Upper lobe of left lung (tissue), 6 donors: ENCODE data around the gene PTGER2. TPM values are rescaled to one million over a fixed set of nuclear protein-coding genes. Genes with fewer than 3 reads are reported as not detected.

Source experiments
- ATAC-seq, 2 donors: fragments of 200-7000 bp; cut with Tn5 transposase; one replicate each; pipeline ENCODE4 v1.9.1; 2022; ENCODE audit warnings: mild to moderate bottlenecking in 2 of 2, moderate library complexity in 2 of 2; ENCODE audit not compliant: low FRiP score in 2 of 2
- DNase-seq, 2 donors: peaks; one replicate each; pipeline ENCODE4 v3.0.0-alpha.2; 2019 to 2020
- H3K27ac ChIP-seq, 4 donors: fragments of 200-600 bp; sonication (generic); one replicate each; pipeline ENCODE4 v1.5.1; 2016 to 2019
- H3K27me3 ChIP-seq, 4 donors: fragments of 200-600 bp; sonication (generic); one replicate each; pipeline ENCODE4 v1.5.1; 2017 to 2019
- H3K36me3 ChIP-seq, 4 donors: fragments of 200-600 bp; sonication (generic); one replicate each; pipeline ENCODE4 v1.5.1; 2016 to 2019
- H3K4me1 ChIP-seq, 4 donors: fragments of 200-600 bp; sonication (generic); one replicate each; pipeline ENCODE4 v1.5.1; 2018 to 2019
- H3K4me3 ChIP-seq, 4 donors: fragments of 200-600 bp; sonication (generic); one replicate each; pipeline ENCODE4 v1.5.1; 2017 to 2019; ENCODE audit warnings: mild to moderate bottlenecking in 2 of 4, moderate library complexity in 1 of 4
- H3K9me3 ChIP-seq, 4 donors: fragments of 200-600 bp; sonication (generic); one replicate each; pipeline ENCODE4 v1.5.1; 2018 to 2019
- CTCF ChIP-seq, 6 experiments: fragments of 450-650 bp in 4 of 6; fragments of 200-600 bp in 2 of 6; sonication (generic) in 2 of 6; IDR thresholded peaks; one replicate each; pipeline ENCODE4 v1.5.1; 2016 to 2019; ENCODE audit warnings: antibody characterized with exemption in 6 of 6
- EP300 ChIP-seq, 4 donors: sonication (generic); formaldehyde crosslinking; IDR thresholded peaks; one replicate each; pipeline ENCODE4 v1.5.1; 2017; ENCODE audit warnings: antibody characterized with exemption in 4 of 4, control low read depth in 2 of 4
- POLR2A ChIP-seq, 4 donors: fragments of 450-650 bp; IDR thresholded peaks; one replicate each; pipeline ENCODE4 v1.5.1; 2016 to 2017; ENCODE audit warnings: antibody characterized with exemption in 4 of 4, mild to moderate bottlenecking in 2 of 4
- POLR2AphosphoS5 ChIP-seq, 2 donors: sonication (generic); formaldehyde crosslinking; IDR thresholded peaks; one replicate each; pipeline ENCODE4 v1.5.1; 2017; ENCODE audit warnings: antibody characterized with exemption in 2 of 2
- WGBS, 2 donors: methylation state at CpG; one replicate each; pipeline ENCODE4 v1.1.5; 2017 to 2018; 5-methylcytosine and 5-hydroxymethylcytosine counted together
- total RNA-seq, 6 donors: library from RNA; depleted of rRNA in 4 of 6; stranded (reverse); fragments of >200 nt in 4 of 6; gene quantifications; one replicate each; pipeline versions ENCODE4 v1.1.0 to v1.2.1, GENCODE V29; 2016 to 2021
- donor health status: DM: no; HTN: no; CAD: no; lungs with moderate emphysema.
- donor health status: DM: no; HTN: yes; CAD: no; lungs with severe emphysema.

PTGER2 gene
- total RNA-seq, 6 donors from 2014 or later: 1.6 to 10.5 (median 8.5) TPM

- DNase-seq (no peak), ATAC-seq (peak in 1 of 2 donors; percentile 77)
- Histone ChIP-seq H3K27ac (peak overlapping the region; percentile 1 to 59 (median 44)), H3K4me1 (peaks cover 0 to 30% (median 18%) of the 10 kb centered on the region in 4 donors), H3K27me3 (no peaks in the 10 kb centered on the region), H3K36me3 (no peaks in the 10 kb centered on the region), H3K9me3 (no peaks in the 10 kb centered on the region), H3K4me3 (no peak overlapping the region)
- TF ChIP-seq EP300 (IDR thresholded peaks at IDR 0.05) (no peak), POLR2A (IDR thresholded peaks at IDR 0.05) (no peak), CTCF (IDR thresholded peaks at IDR 0.05) (no peak), POLR2AphosphoS5 (IDR thresholded peaks at IDR 0.05) (no peak)
- WGBS, 2 donors: 40 to 48% methylated on average over 7 of the region's 7 CpGs
Measured at GRCh38 chr14:52351233-52352060, 37.3 kb downstream of the PTGER2 start.

DNA sequence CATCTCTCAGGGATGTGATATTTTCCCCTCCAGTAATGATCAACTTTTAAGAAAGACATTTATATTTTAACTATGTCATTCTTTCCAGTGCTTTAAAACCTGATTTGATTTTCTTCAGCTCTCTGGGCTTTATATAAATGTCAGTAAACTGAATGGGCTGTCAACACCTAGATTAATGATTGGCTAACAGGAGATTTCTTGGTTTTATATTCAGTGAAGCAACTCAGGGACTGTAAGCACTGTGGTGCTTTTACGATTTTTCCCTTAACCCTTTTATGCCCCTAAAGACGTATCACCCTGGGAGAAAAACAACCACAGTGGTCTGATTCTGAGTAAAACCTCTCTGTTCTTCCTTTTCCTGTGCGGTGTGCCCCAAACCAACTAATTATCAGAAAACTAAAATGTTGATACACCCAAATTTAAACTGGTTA is 38.0 kb downstream of the PTGER2 start:
- Histone ChIP-seq H3K4me1 (peaks cover 0 to 30% (median 18%) of the 10 kb centered on the region in 4 donors), H3K4me3 (no peak overlapping the region), H3K27me3 (no peaks in the 10 kb centered on the region), H3K9me3 (no peaks in the 10 kb centered on the region), H3K27ac (peak overlapping the region; percentile 1 to 59 (median 44)), H3K36me3 (no peaks in the 10 kb centered on the region)
- DNase-seq: no peak
- ATAC-seq: peak in 1 of 2 donors; percentile 4
- TF ChIP-seq EP300 (IDR thresholded peaks at IDR 0.05) (no peak), POLR2AphosphoS5 (IDR thresholded peaks at IDR 0.05) (no peak), POLR2A (IDR thresholded peaks at IDR 0.05) (no peak), CTCF (IDR thresholded peaks at IDR 0.05) (no peak)
- 26 to 29% methylated on average over 3 of the region's 3 CpGs for WGBS, 2 donors

- no peaks in the 10 kb centered on the region for H3K27me3 ChIP-seq
- no peak for DNase-seq
- ATAC-seq: no peak
- H3K36me3 ChIP-seq: no peaks in the 10 kb centered on the region
- H3K4me3 ChIP-seq: no peak overlapping the region
- 10 to 23% methylated on average over 4 of the region's 4 CpGs for WGBS, 2 donors
- H3K4me1 ChIP-seq: peaks cover 0 to 30% (median 18%) of the 10 kb centered on the region in 4 donors
- no peak overlapping the region for H3K27ac ChIP-seq
- no peaks in the 10 kb centered on the region for H3K9me3 ChIP-seq
- TF ChIP-seq POLR2AphosphoS5 (IDR thresholded peaks at IDR 0.05): no peak
- no peak for TF ChIP-seq EP300 (IDR thresholded peaks at IDR 0.05)
- no peak for TF ChIP-seq CTCF (IDR thresholded peaks at IDR 0.05)
- TF ChIP-seq POLR2A (IDR thresholded peaks at IDR 0.05): no peak
Measured at GRCh38 chr14:52352569-52352968, 38.5 kb downstream of the PTGER2 start.

GRCh38 chr14:52354242-52354641 is 40.1 kb downstream of the PTGER2 start:
- H3K27me3 ChIP-seq: no peaks in the 10 kb centered on the region
- no peak for DNase-seq
- TF ChIP-seq POLR2AphosphoS5 (IDR thresholded peaks at IDR 0.05) (no peak), EP300 (IDR thresholded peaks at IDR 0.05) (no peak), POLR2A (IDR thresholded peaks at IDR 0.05) (no peak), CTCF (IDR thresholded peaks at IDR 0.05) (no peak)
- H3K36me3 ChIP-seq: no peaks in the 10 kb centered on the region
- H3K27ac ChIP-seq: no peak overlapping the region
- peaks cover 0 to 30% (median 18%) of the 10 kb centered on the region in 4 donors for H3K4me1 ChIP-seq
- peak in 1 of 2 donors; percentile 31 for ATAC-seq
- no peak overlapping the region for H3K4me3 ChIP-seq
- no peaks in the 10 kb centered on the region for H3K9me3 ChIP-seq
